IMR-90 (cell line): ENCODE results near the gene F10. TPM values are rescaled to one million over a fixed set of nuclear protein-coding genes. Genes with fewer than 3 reads are reported as not detected.
"Not testable (repeated sequence)": the region's sequence is repeated elsewhere in the genome, so short reads cannot be mapped to it uniquely, and the experiment has no call there.

Experiments
- ATAC-seq: fragments of 200-7000 bp; cut with Tn5 transposase; 2 replicates; pipeline ENCODE4 v1.9.1; 2020; ENCODE audit warnings: low read depth, mild to moderate bottlenecking, moderate library complexity
- BruUV-seq: library from RNA; stranded (reverse); fragments of 400-500 nt; replicated peaks from 2 replicates; lab custom pipeline; 2021; lab: Mats Ljungman, UMichigan
- CTCF ChIA-PET: fragments of 300-600 bp; formaldehyde crosslinking; extraction: SDS; loops from one replicate; lab custom pipeline; 2021; ENCODE audit warnings: antibody characterized with exemption; lab: Yijun Ruan, JAX
- POLR2A ChIA-PET: fragments of 300-600 bp; sonication (Branson Sonifier 250); formaldehyde crosslinking; loops from one replicate; lab custom pipeline; 2022; ENCODE audit warnings: antibody characterized with exemption; ENCODE audit not compliant: unreplicated experiment; lab: Charles Lee
- DNase-seq: peaks from one replicate; pipeline ENCODE4 v3.0.0; 2013
- H2AFZ ChIP-seq: replicated peaks from 2 replicates; pipeline ENCODE3; 2013; ENCODE audit warnings: low read length, mild to moderate bottlenecking; ENCODE audit not compliant: poor library complexity
- H2AK5ac ChIP-seq: 2 replicates; pipeline ENCODE4 v1.6.1; 2013; ENCODE audit warnings: low read depth, low read length, inconsistent platforms
- H2AK9ac ChIP-seq: replicated peaks from 2 replicates; pipeline ENCODE3; 2013; ENCODE audit warnings: mild to moderate bottlenecking, low read depth, low read length, moderate library complexity; ENCODE audit not compliant: poor library complexity
- H2BK120ac ChIP-seq: 2 replicates; pipeline ENCODE4 v1.6.1; 2013; ENCODE audit warnings: low read depth, low read length, inconsistent platforms
- H2BK15ac ChIP-seq: 3 replicates; pipeline ENCODE4 v1.6.1; 2013; ENCODE audit warnings: low read depth, low read length, inconsistent platforms
- H2BK20ac ChIP-seq: 2 replicates; pipeline ENCODE4 v1.6.1; 2013; ENCODE audit warnings: low read depth, mild to moderate bottlenecking, inconsistent platforms, low read length, moderate library complexity
- H2BK5ac ChIP-seq: 2 replicates; pipeline ENCODE4 v1.6.1; 2013; ENCODE audit warnings: mild to moderate bottlenecking, low read depth, low read length, inconsistent platforms; ENCODE audit not compliant: poor library complexity, severe bottlenecking
- H3K14ac ChIP-seq: replicated peaks from 2 replicates; pipeline ENCODE4 v1.6.1; 2013; ENCODE audit warnings: low read depth, low read length, inconsistent platforms
- H3K18ac ChIP-seq: 2 replicates; pipeline ENCODE4 v1.6.1; 2013; ENCODE audit warnings: low read depth, low read length, control low read depth
- H3K23ac ChIP-seq: 2 replicates; pipeline ENCODE4 v1.6.1; 2013; ENCODE audit warnings: low read depth, low read length, inconsistent platforms
- H3K27ac ChIP-seq: 2 replicates; pipeline ENCODE4 v1.5.1; 2013; ENCODE audit warnings: mild to moderate bottlenecking, control low read depth, low read length; ENCODE audit not compliant: insufficient read depth
- H3K27me3 ChIP-seq: 2 replicates; pipeline ENCODE4 v1.6.1; 2013; ENCODE audit warnings: low read length; ENCODE audit not compliant: control insufficient read depth, insufficient read depth
- H3K36me3 ChIP-seq: 2 replicates; pipeline ENCODE4 v1.6.1; 2013; ENCODE audit warnings: low read length, mixed read lengths; ENCODE audit not compliant: control insufficient read depth, insufficient read depth
- H3K4ac ChIP-seq: 2 replicates; pipeline ENCODE4 v1.6.1; 2013; ENCODE audit warnings: low read depth, low read length, inconsistent platforms
- H3K4me1 ChIP-seq: 2 replicates; pipeline ENCODE4 v1.6.1; 2013; ENCODE audit warnings: low read length, mixed read lengths; ENCODE audit not compliant: control insufficient read depth, insufficient read depth
- H3K4me2 ChIP-seq: 2 replicates; pipeline ENCODE4 v1.6.1; 2013; ENCODE audit warnings: low read depth, mild to moderate bottlenecking, control low read depth, low read length, moderate library complexity
- H3K4me3 ChIP-seq: 2 replicates; pipeline ENCODE4 v1.5.1; 2013; ENCODE audit warnings: low read depth, mild to moderate bottlenecking, control low read depth, low read length, moderate library complexity; ENCODE audit not compliant: insufficient read depth
- H3K56ac ChIP-seq: 2 replicates; pipeline ENCODE4 v1.6.1; 2013; ENCODE audit warnings: low read length, inconsistent platforms; ENCODE audit not compliant: insufficient read depth; ENCODE audit errors: extremely low read depth
- H3K79me1 ChIP-seq, 2 experiments: 2 replicates each; pipeline ENCODE4 v1.6.1; 2013; ENCODE audit warnings: low read length in 2 of 2, inconsistent platforms in 1 of 2, low read depth in 1 of 2
- H3K9ac ChIP-seq: 2 replicates; pipeline ENCODE4 v1.6.1; 2013; ENCODE audit warnings: low read depth, low read length, control low read depth
- H3K9me1 ChIP-seq: 2 replicates; pipeline ENCODE4 v1.6.1; 2013; ENCODE audit warnings: low read length, inconsistent platforms; ENCODE audit not compliant: insufficient read depth
- H3K9me3 ChIP-seq: 2 replicates; pipeline ENCODE4 v1.6.1; 2013; ENCODE audit warnings: low read length; ENCODE audit not compliant: control insufficient read depth, insufficient read depth
- H4K20me1 ChIP-seq: 2 replicates; pipeline ENCODE4 v1.6.1; 2013; ENCODE audit warnings: low read length, inconsistent platforms; ENCODE audit not compliant: insufficient read depth
- H4K5ac ChIP-seq: 2 replicates; pipeline ENCODE4 v1.6.1; 2013; ENCODE audit warnings: mild to moderate bottlenecking, low read depth, low read length, control low read depth
- H4K8ac ChIP-seq, 2 experiments: 2 replicates each; pipeline ENCODE4 v1.6.1; 2013; ENCODE audit warnings: low read depth in 2 of 2, low read length in 2 of 2, control low read depth in 1 of 2, inconsistent platforms in 1 of 2
- H4K91ac ChIP-seq: 2 replicates; pipeline ENCODE4 v1.6.1; 2013; ENCODE audit warnings: low read depth, low read length, inconsistent platforms; ENCODE audit not compliant: insufficient read depth
- WGBS, 2 experiments: methylation state at CpG; one replicate each; pipeline versions ENCODE4 v1.1.5 to v1.1.7; 2013; ENCODE audit warnings: missing lambda C conversion rate in 2 of 2; ENCODE audit not compliant: insufficient read length in 1 of 2; ENCODE audit errors: extremely low coverage in 2 of 2; 5-methylcytosine and 5-hydroxymethylcytosine counted together
- dilution Hi-C: fragments of 300-500 bp; cut with HindIII; formaldehyde crosslinking; loops from one replicate; pipeline ENCODE4 v1.14.3; 2018; ENCODE audit warnings: low sequenced_read_pairs; ENCODE audit not compliant: unreplicated experiment
- in situ Hi-C: fragments of 300-500 bp; cut with MboI; formaldehyde crosslinking; loops from 3 replicates; pipeline ENCODE4 v1.14.3; 2019; ENCODE audit warnings: low sequenced_read_pairs, inconsistent platforms, mixed read lengths
- intact Hi-C: fragments of 100-400 bp; cut with micrococcal nuclease; formaldehyde crosslinking; loops from 2 replicates; pipeline ENCODE4 v1.10.0; 2022
- polyA plus RNA-seq, 3 experiments: library from polyadenylated mRNA; depleted of rRNA; stranded (reverse); fragments of >200 nt; gene quantifications; 2 replicates each; pipeline ENCODE4 v1.2.3, GENCODE V29; 2012; ENCODE audit warnings: low replicate concordance in 1 of 3
- total RNA-seq: library from RNA; depleted of rRNA; stranded (reverse); fragments of >200 nt; gene quantifications from 2 replicates; pipeline ENCODE4 v1.2.3, GENCODE V29; 2012

The F10 gene
- total and polyA plus RNA-seq, 2 of the 4 experiments (the other 2 are of a cell fraction): 9.1 to 19.5 TPM

GRCh38 chr13:113108521-113108920 is 14.1 kb upstream of the F10 start:
- POLR2A ChIA-PET: not testable (repeated sequence)

More at GRCh38 chr13:113108521-113108920, 14.1 kb upstream of the F10 start:
- H2BK120ac ChIP-seq, H4K5ac ChIP-seq, H3K23ac ChIP-seq, H3K4me2 ChIP-seq, H3K27ac ChIP-seq, H4K8ac ChIP-seq, H3K4ac ChIP-seq, H2AK9ac ChIP-seq, H3K4me1 ChIP-seq, H3K9me3 ChIP-seq, H3K9me1 ChIP-seq, H2BK5ac ChIP-seq, H2BK15ac ChIP-seq, ATAC-seq, H3K36me3 ChIP-seq, H3K14ac ChIP-seq, H3K4me3 ChIP-seq, dilution Hi-C loops, BruUV-seq, H3K9ac ChIP-seq, in situ Hi-C loops, intact Hi-C loops, H3K56ac ChIP-seq, H4K91ac ChIP-seq, H3K79me1 ChIP-seq, H3K18ac ChIP-seq, DNase-seq, H2AK5ac ChIP-seq, H4K20me1 ChIP-seq, CTCF ChIA-PET, H2BK20ac ChIP-seq, H2AFZ ChIP-seq: not testable (repeated sequence)
- peaks cover 34% of the 10 kb centered on the region for H3K27me3 ChIP-seq
- WGBS, 2 experiments: no CpG with 5 or more reads among the region's 27 CpGs
